Measurements from ENCODE around the gene F10.

GRCh38 chr13:113182046-113182445, 59.4 kb downstream of the F10 start:
- no peak for TF ChIP-seq CTCF (IDR thresholded peaks at IDR 0.05; ENCODE audit: extremely low read depth in 1 of 2, insufficient read depth in 1 of 2, low read depth in 1 of 2, low read length in 2 of 2)
- no peak for TF ChIP-seq EZH2 (IDR thresholded peaks at IDR 0.05; ENCODE audit: borderline replicate concordance, low read depth, low read length, severe bottlenecking)
- TF ChIP-seq POLR2A (IDR thresholded peaks at IDR 0.05; ENCODE audit: low read depth, low read length) = no peak
- TF ChIP-seq JUN (IDR thresholded peaks at IDR 0.05; ENCODE audit: borderline replicate concordance, insufficient read depth, insufficient read length, low read depth) = no peak

All from endothelial cell of umbilical vein (primary cell).